Dendritic cell treated with granulocyte-macrophage colony-stimulating factor and Interleukin-4, amounts not matched to agents 40 ng/mL and 50 ng/mL, for 4 days (primary cell): ENCODE results near the gene REEP5.
"Not testable (repeated sequence)": the region's sequence is repeated elsewhere in the genome, so short reads cannot be mapped to it uniquely, and the experiment has no call there.

Source experiments
- H3K27ac Mint-ChIP-seq: one replicate; pipeline ENCODE4 v1.8.0; 2022; ENCODE audit warnings: mild to moderate bottlenecking, mixed read lengths
- H3K27me3 Mint-ChIP-seq: one replicate; pipeline ENCODE4 v1.8.0; 2022; ENCODE audit warnings: mild to moderate bottlenecking, mixed read lengths
- H3K36me3 Mint-ChIP-seq: one replicate; pipeline ENCODE4 v1.8.0; 2022; ENCODE audit warnings: low read depth, mixed read lengths
- H3K4me1 Mint-ChIP-seq: one replicate; pipeline ENCODE4 v1.8.0; 2022; ENCODE audit warnings: low read depth, mixed read lengths
- H3K4me3 Mint-ChIP-seq: one replicate; pipeline ENCODE4 v1.8.0; 2022; ENCODE audit warnings: mild to moderate bottlenecking, moderate library complexity, mixed read lengths
- H3K9me3 Mint-ChIP-seq: one replicate; pipeline ENCODE4 v1.8.0; 2022; ENCODE audit warnings: mixed read lengths
- intact Hi-C: fragments of 100-400 bp; cut with micrococcal nuclease; formaldehyde crosslinking; loops from one replicate; pipeline ENCODE4 v1.15.0; 2022

Gene REEP5

GRCh38 chr5:112862085-112862484 is 59.9 kb downstream of the REEP5 start:
- intact Hi-C loops, result no loop called here
- H3K36me3 Mint-ChIP-seq, result peaks cover 52% of the 10 kb centered on the region
- H3K4me1 Mint-ChIP-seq, result peaks cover 28% of the 10 kb centered on the region

GRCh38 chr5:112861638-112861985 is 60.4 kb downstream of the REEP5 start:
- intact Hi-C loops, result loop anchor here (1.0 to 2.0 kb wide), 2 partner anchors 61 to 115 kb away; partner anchors contain the start of genes DCP2 and REEP5
- Mint-ChIP-seq H3K9me3 (no peaks in the 10 kb centered on the region), H3K36me3 (peaks cover 47% of the 10 kb centered on the region), H3K27ac (peak overlapping the region; percentile 89), H3K4me3 (peak overlapping the region; percentile 88), H3K27me3 (peaks cover 10% of the 10 kb centered on the region), H3K4me1 (peaks cover 23% of the 10 kb centered on the region)

More at GRCh38 chr5:112862085-112862484, 59.9 kb downstream of the REEP5 start:
- Mint-ChIP-seq H3K4me3 (peak overlapping the region; percentile 88), H3K27ac (no peak overlapping the region), H3K9me3 (no peaks in the 10 kb centered on the region), H3K27me3 (peaks cover 8% of the 10 kb centered on the region)

GRCh38 chr5:112860929-112861637 is 60.9 kb downstream of the REEP5 start, which contains the start of gene SRP19:
Gene SRP19, plus strand, starts transcription at chr5:112861287. Its CDS starts 90 bp downstream, at chr5:112861377.
- Mint-ChIP-seq H3K4me3 (peak within 1 kb of the TSS; percentile 88), H3K36me3 (peaks cover 42% of the 10 kb centered on the region)
- intact Hi-C loops, result loop anchor here (1.0 to 2.0 kb wide), 2 partner anchors 62 to 115 kb away; partner anchors contain the start of genes DCP2 and REEP5

GRCh38 chr5:112860571-112860928 is 61.5 kb downstream of the REEP5 start:
- intact Hi-C loops, result loop anchor here (2.0 kb wide), 1 partner anchor 62 kb away; the partner anchor contains the start of gene REEP5
- H3K9me3 Mint-ChIP-seq, result not testable (repeated sequence)
- H3K27me3 Mint-ChIP-seq, result peaks cover 17% of the 10 kb centered on the region
- H3K4me1 Mint-ChIP-seq, result peaks cover 22% of the 10 kb centered on the region
- H3K36me3 Mint-ChIP-seq, result peaks cover 36% of the 10 kb centered on the region
- H3K4me3 Mint-ChIP-seq, result peak overlapping the region; percentile 88
- H3K27ac Mint-ChIP-seq, result peak overlapping the region; percentile 89

More at GRCh38 chr5:112860929-112861637, 60.9 kb downstream of the REEP5 start, which contains the start of gene SRP19:
- Mint-ChIP-seq H3K27me3 (peaks cover 14% of the 10 kb centered on the region), H3K4me1 (peaks cover 22% of the 10 kb centered on the region), H3K27ac (peak within 1 kb of the TSS; percentile 89), H3K9me3 (no peaks in the 10 kb centered on the region)

GRCh38 chr5:112857866-112858265 is 64.2 kb downstream of the REEP5 start:
- Mint-ChIP-seq H3K4me3 (no peak overlapping the region), H3K27ac (no peak overlapping the region), H3K36me3 (peaks cover 13% of the 10 kb centered on the region), H3K4me1 (peaks cover 12% of the 10 kb centered on the region), H3K9me3 (peaks cover 11% of the 10 kb centered on the region), H3K27me3 (peaks cover 31% of the 10 kb centered on the region)
- intact Hi-C loops, result no loop called here

GRCh38 chr5:112854651-112855050 is 67.4 kb downstream of the REEP5 start:
- H3K27ac Mint-ChIP-seq, result no peak overlapping the region
- no peaks in the 10 kb centered on the region for H3K4me1 Mint-ChIP-seq
- H3K36me3 Mint-ChIP-seq, result no peaks in the 10 kb centered on the region
- peaks cover 11% of the 10 kb centered on the region for H3K9me3 Mint-ChIP-seq
- intact Hi-C loops, result no loop called here
- no peak overlapping the region for H3K4me3 Mint-ChIP-seq
- peaks cover 36% of the 10 kb centered on the region for H3K27me3 Mint-ChIP-seq

- Mint-ChIP-seq H3K9me3 (peaks cover 7% of the 10 kb centered on the region), H3K4me3 (no peak overlapping the region), H3K36me3 (no peaks in the 10 kb centered on the region), H3K4me1 (peaks cover 5% of the 10 kb centered on the region), H3K27ac (no peak overlapping the region), H3K27me3 (peaks cover 15% of the 10 kb centered on the region)
- intact Hi-C loops, result loop anchor here (2.0 kb wide), 1 partner anchor 299 kb away; no protein-coding TSS in a partner anchor
Observed at GRCh38 chr5:112849912-112850311, 72.1 kb downstream of the REEP5 start.

GRCh38 chr5:112848116-112848811 is 73.8 kb downstream of the REEP5 start:
- Mint-ChIP-seq H3K36me3 (no peaks in the 10 kb centered on the region), H3K27me3 (peaks cover 7% of the 10 kb centered on the region), H3K27ac (no peak overlapping the region), H3K4me3 (no peak overlapping the region), H3K4me1 (peaks cover 5% of the 10 kb centered on the region), H3K9me3 (no peaks in the 10 kb centered on the region)
- intact Hi-C loops, result loop anchor here (2.0 kb wide), 1 partner anchor 297 kb away; no protein-coding TSS in a partner anchor

- H3K4me3 Mint-ChIP-seq, result no peak overlapping the region
- H3K27me3 Mint-ChIP-seq, result peaks cover 4% of the 10 kb centered on the region
- no peak overlapping the region for H3K27ac Mint-ChIP-seq
- intact Hi-C loops, result no loop called here
- no peaks in the 10 kb centered on the region for H3K9me3 Mint-ChIP-seq
- peaks cover 5% of the 10 kb centered on the region for H3K4me1 Mint-ChIP-seq
- H3K36me3 Mint-ChIP-seq, result peaks cover 6% of the 10 kb centered on the region
Observed at GRCh38 chr5:112847306-112847705, 74.7 kb downstream of the REEP5 start.

GRCh38 chr5:112846556-112846955 is 75.5 kb downstream of the REEP5 start:
- peaks cover 5% of the 10 kb centered on the region for H3K4me1 Mint-ChIP-seq
- H3K27me3 Mint-ChIP-seq, result peaks cover 3% of the 10 kb centered on the region
- H3K27ac Mint-ChIP-seq, result no peak overlapping the region
- no peaks in the 10 kb centered on the region for H3K9me3 Mint-ChIP-seq
- H3K4me3 Mint-ChIP-seq, result no peak overlapping the region
- intact Hi-C loops, result no loop called here
- peaks cover 7% of the 10 kb centered on the region for H3K36me3 Mint-ChIP-seq

GRCh38 chr5:112844489-112844888 is 77.5 kb downstream of the REEP5 start:
- Mint-ChIP-seq H3K27ac (no peak overlapping the region), H3K4me1 (peaks cover 5% of the 10 kb centered on the region), H3K36me3 (peaks cover 28% of the 10 kb centered on the region), H3K27me3 (peaks cover 3% of the 10 kb centered on the region), H3K4me3 (no peak overlapping the region), H3K9me3 (no peaks in the 10 kb centered on the region)
- intact Hi-C loops, result no loop called here

GRCh38 chr5:112833971-112834370 is 88.1 kb downstream of the REEP5 start:
- no peaks in the 10 kb centered on the region for H3K27me3 Mint-ChIP-seq
- intact Hi-C loops, result no loop called here
- no peaks in the 10 kb centered on the region for H3K9me3 Mint-ChIP-seq
- H3K4me3 Mint-ChIP-seq, result no peak overlapping the region
- no peaks in the 10 kb centered on the region for H3K4me1 Mint-ChIP-seq
- peaks cover 79% of the 10 kb centered on the region for H3K36me3 Mint-ChIP-seq
- no peak overlapping the region for H3K27ac Mint-ChIP-seq

- peaks cover 76% of the 10 kb centered on the region for H3K36me3 Mint-ChIP-seq
- H3K27me3 Mint-ChIP-seq, result no peaks in the 10 kb centered on the region
- no peaks in the 10 kb centered on the region for H3K4me1 Mint-ChIP-seq
- H3K9me3 Mint-ChIP-seq, result no peaks in the 10 kb centered on the region
- no peak overlapping the region for H3K4me3 Mint-ChIP-seq
- intact Hi-C loops, result no loop called here
- H3K27ac Mint-ChIP-seq, result no peak overlapping the region
Observed at GRCh38 chr5:112830378-112830777, 91.6 kb downstream of the REEP5 start.
